ENCODE data around the gene BRINP1. TPM values are rescaled to one million over a fixed set of nuclear protein-coding genes. Genes with fewer than 3 reads are reported as not detected.
"Not testable (repeated sequence)": the region's sequence is repeated elsewhere in the genome, so short reads cannot be mapped to it uniquely, and the experiment has no call there.

Gene BRINP1
- total and polyA plus RNA-seq, 10 of the 15 experiments (the other 5 are each of a cell fraction or from before 2014, with no cell fraction given): not detected

DNA sequence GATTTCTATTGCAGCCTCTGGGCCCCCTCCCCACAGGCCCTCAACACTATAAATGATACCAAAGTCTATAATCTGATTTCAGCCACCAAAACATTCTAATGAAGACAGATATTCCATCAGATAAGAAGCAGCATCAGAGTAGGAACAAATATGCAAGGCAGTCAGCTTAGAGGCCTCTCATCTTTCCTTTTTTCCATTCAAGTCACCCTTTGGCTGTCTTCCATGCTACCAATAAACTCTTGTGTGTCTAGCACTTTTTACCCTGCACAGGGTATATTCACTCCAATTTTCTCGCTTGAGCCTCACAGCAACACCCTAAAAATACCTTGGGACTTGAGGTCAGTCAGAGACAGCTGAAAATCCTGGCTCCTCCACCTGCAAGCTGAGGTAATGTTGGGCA, 193.7 kb downstream of the BRINP1 start:
- 0% methylated on average over 1 of the region's 1 CpG for WGBS (ENCODE audit: insufficient coverage, insufficient replicate concordance, low lambda C conversion rate, missing lambda C conversion rate)
- Histone ChIP-seq H3K4me2 (ENCODE audit: control insufficient read depth, insufficient read depth) (no peak overlapping the region), H3K79me2 (ENCODE audit: control insufficient read depth, insufficient read depth, low read length) (no peaks in the 10 kb centered on the region), H3K27me3 (replicated peaks in 1 of 2; ENCODE audit: control insufficient read depth in 2 of 2, insufficient read depth in 2 of 2, low read length in 1 of 2) (no peaks in the 10 kb centered on the region), H3K36me3 (ENCODE audit: control insufficient read depth in 2 of 2, insufficient read depth in 2 of 2, low read length in 1 of 2) (no peaks in the 10 kb centered on the region), H2AFZ (ENCODE audit: control insufficient read depth, low read depth, low read length) (no peak overlapping the region), H3K9ac (ENCODE audit: control insufficient read depth, insufficient read depth, low read length) (no peak overlapping the region), H3K9me3 (replicated peaks; ENCODE audit: control insufficient read depth, insufficient read depth, low read length) (no peaks in the 10 kb centered on the region), H4K20me1 (ENCODE audit: control insufficient read depth, insufficient read depth) (no peaks in the 10 kb centered on the region), H3K4me3 (no peak overlapping the region), H3K4me1 (ENCODE audit: control insufficient read depth, insufficient read depth, low read length) (no peaks in the 10 kb centered on the region), H3K27ac (ENCODE audit: control insufficient read depth, insufficient read depth) (no peak overlapping the region)
- ChIA-PET CTCF (no interaction called here), POLR2A (no interaction called here), RAD21 (ENCODE audit: unreplicated experiment) (no interaction called here), SMC1A (ENCODE audit: uncharacterized antibody, unreplicated experiment) (interaction anchor here (0.9 kb wide), 1 partner anchor 9 kb away, joined by 3 read pairs; no protein-coding TSS in a partner anchor)
- DNase-seq (ENCODE audit: low read depth, low spot score) (no peak), FAIRE-seq (no peak), ATAC-seq (no peak)
- TF ChIP-seq, protein P1, sequence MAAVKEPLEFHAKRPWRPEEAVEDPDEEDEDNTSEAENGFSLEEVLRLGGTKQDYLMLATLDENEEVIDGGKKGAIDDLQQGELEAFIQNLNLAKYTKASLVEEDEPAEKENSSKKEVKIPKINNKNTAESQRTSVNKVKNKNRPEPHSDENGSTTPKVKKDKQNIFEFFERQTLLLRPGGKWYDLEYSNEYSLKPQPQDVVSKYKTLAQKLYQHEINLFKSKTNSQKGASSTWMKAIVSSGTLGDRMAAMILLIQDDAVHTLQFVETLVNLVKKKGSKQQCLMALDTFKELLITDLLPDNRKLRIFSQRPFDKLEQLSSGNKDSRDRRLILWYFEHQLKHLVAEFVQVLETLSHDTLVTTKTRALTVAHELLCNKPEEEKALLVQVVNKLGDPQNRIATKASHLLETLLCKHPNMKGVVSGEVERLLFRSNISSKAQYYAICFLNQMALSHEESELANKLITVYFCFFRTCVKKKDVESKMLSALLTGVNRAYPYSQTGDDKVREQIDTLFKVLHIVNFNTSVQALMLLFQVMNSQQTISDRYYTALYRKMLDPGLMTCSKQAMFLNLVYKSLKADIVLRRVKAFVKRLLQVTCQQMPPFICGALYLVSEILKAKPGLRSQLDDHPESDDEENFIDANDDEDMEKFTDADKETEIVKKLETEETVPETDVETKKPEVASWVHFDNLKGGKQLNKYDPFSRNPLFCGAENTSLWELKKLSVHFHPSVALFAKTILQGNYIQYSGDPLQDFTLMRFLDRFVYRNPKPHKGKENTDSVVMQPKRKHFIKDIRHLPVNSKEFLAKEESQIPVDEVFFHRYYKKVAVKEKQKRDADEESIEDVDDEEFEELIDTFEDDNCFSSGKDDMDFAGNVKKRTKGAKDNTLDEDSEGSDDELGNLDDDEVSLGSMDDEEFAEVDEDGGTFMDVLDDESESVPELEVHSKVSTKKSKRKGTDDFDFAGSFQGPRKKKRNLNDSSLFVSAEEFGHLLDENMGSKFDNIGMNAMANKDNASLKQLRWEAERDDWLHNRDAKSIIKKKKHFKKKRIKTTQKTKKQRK (IDR thresholded peaks at IDR 0.05; ENCODE audit: low read depth, low read length): no peak
- TF ChIP-seq, protein P2, sequence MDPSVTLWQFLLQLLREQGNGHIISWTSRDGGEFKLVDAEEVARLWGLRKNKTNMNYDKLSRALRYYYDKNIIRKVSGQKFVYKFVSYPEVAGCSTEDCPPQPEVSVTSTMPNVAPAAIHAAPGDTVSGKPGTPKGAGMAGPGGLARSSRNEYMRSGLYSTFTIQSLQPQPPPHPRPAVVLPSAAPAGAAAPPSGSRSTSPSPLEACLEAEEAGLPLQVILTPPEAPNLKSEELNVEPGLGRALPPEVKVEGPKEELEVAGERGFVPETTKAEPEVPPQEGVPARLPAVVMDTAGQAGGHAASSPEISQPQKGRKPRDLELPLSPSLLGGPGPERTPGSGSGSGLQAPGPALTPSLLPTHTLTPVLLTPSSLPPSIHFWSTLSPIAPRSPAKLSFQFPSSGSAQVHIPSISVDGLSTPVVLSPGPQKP (IDR thresholded peaks at IDR 0.05; ENCODE audit: low read depth, low read length): no peak
- TF ChIP-seq JUNB (IDR thresholded peaks at IDR 0.05) (no peak), MTA2 (IDR thresholded peaks at IDR 0.05; ENCODE audit: low read depth) (no peak)
- intact Hi-C loops (cut with micrococcal nuclease; ENCODE audit: unreplicated experiment): no loop called here
- in situ Hi-C loops (cut with MboI): no loop called here
- BruUV-seq (replicated peaks): no TSS peak

DNA sequence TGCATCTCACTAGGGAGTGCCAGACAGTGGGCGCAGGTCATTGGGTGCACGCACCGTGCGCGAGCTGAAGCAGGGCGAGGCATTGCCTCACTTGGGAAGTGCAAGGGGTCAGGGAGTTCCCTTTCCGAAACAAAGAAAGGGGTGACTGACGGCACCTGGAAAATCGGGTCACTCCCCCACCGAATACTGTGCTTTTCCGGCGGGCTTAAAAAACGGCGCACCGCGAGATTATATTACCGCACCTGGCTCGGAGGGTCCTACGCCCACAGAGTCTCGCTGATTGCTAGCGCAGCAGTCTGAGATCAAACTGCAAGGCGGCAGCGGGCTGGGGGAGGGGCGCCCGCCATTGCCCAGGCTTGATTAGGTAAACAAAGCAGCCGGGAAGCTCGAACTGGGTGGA, 200.0 kb downstream of the BRINP1 start:
- in situ Hi-C loops (cut with MboI); H3K79me2 ChIP-seq (ENCODE audit: control insufficient read depth, insufficient read depth, low read length); RAD21 ChIA-PET (ENCODE audit: unreplicated experiment); ATAC-seq; SMC1A ChIA-PET (ENCODE audit: uncharacterized antibody, unreplicated experiment); DNase-seq (ENCODE audit: low read depth, low spot score); BruUV-seq (replicated peaks); H2AFZ ChIP-seq (ENCODE audit: control insufficient read depth, low read depth, low read length); H3K9ac ChIP-seq (ENCODE audit: control insufficient read depth, insufficient read depth, low read length); H3K4me1 ChIP-seq (ENCODE audit: control insufficient read depth, insufficient read depth, low read length); H3K27me3 ChIP-seq (replicated peaks in 1 of 2; ENCODE audit: control insufficient read depth in 2 of 2, insufficient read depth in 2 of 2, low read length in 1 of 2); intact Hi-C loops (cut with micrococcal nuclease; ENCODE audit: unreplicated experiment); H3K27ac ChIP-seq (ENCODE audit: control insufficient read depth, insufficient read depth); H4K20me1 ChIP-seq (ENCODE audit: control insufficient read depth, insufficient read depth); H3K4me3 ChIP-seq; POLR2A ChIA-PET; H3K4me2 ChIP-seq (ENCODE audit: control insufficient read depth, insufficient read depth); H3K9me3 ChIP-seq (replicated peaks; ENCODE audit: control insufficient read depth, insufficient read depth, low read length); CTCF ChIA-PET; H3K36me3 ChIP-seq (ENCODE audit: control insufficient read depth in 2 of 2, insufficient read depth in 2 of 2, low read length in 1 of 2); FAIRE-seq: not testable (repeated sequence)
- 47% methylated on average over 21 of the region's 27 CpGs for WGBS (ENCODE audit: insufficient coverage, insufficient replicate concordance, low lambda C conversion rate, missing lambda C conversion rate)

Data from GM12878 (cell line).